HPDE6-E6E7 (cell line): ENCODE measurements around the gene GFRA1.

Experiments used
- DNase-seq: peaks from one replicate; pipeline ENCODE4 v3.0.0; 2011; ENCODE audit warnings: missing footprints; ENCODE audit errors: extremely low spot score

GFRA1 gene

GRCh38 chr10:116101616-116102315 lies 171.2 kb downstream of the GFRA1 start:
- no peak for DNase-seq

- DNase-seq: no peak
These were observed 172.0 kb downstream of the GFRA1 start for GRCh38 chr10:116100984-116101383.

GRCh38 chr10:116099023-116099420 lies 174.0 kb downstream of the GFRA1 start:
- no peak for DNase-seq

- DNase-seq: no peak
These were observed 174.5 kb downstream of the GFRA1 start for GRCh38 chr10:116098411-116099022.

GRCh38 chr10:116097239-116097784 lies 175.7 kb downstream of the GFRA1 start:
- DNase-seq: no peak

GRCh38 chr10:116096526-116096925 lies 176.5 kb downstream of the GFRA1 start:
- no peak for DNase-seq

GRCh38 chr10:116094356-116094755 lies 178.7 kb downstream of the GFRA1 start:
- DNase-seq: no peak

GRCh38 chr10:116093031-116093430 lies 180.0 kb downstream of the GFRA1 start:
- DNase-seq: no peak

GRCh38 chr10:116088985-116089384 lies 184.0 kb downstream of the GFRA1 start:
- DNase-seq: no peak

- DNase-seq: no peak
These were observed 187.7 kb downstream of the GFRA1 start for GRCh38 chr10:116085323-116085722.

GRCh38 chr10:116084161-116084560 lies 188.8 kb downstream of the GFRA1 start:
- no peak for DNase-seq

- DNase-seq: no peak
These were observed 189.7 kb downstream of the GFRA1 start for GRCh38 chr10:116083226-116083762.

- DNase-seq: no peak
These were observed 190.2 kb downstream of the GFRA1 start for GRCh38 chr10:116082762-116083161.

- no peak for DNase-seq
These were observed 190.8 kb downstream of the GFRA1 start for GRCh38 chr10:116082206-116082605.

GRCh38 chr10:116080553-116080952 lies 192.5 kb downstream of the GFRA1 start:
- no peak for DNase-seq

GRCh38 chr10:116079355-116079754 lies 193.7 kb downstream of the GFRA1 start:
- no peak for DNase-seq

- no peak for DNase-seq
These were observed 196.4 kb downstream of the GFRA1 start for GRCh38 chr10:116076621-116077020.

- DNase-seq: no peak
These were observed 199.5 kb downstream of the GFRA1 start for GRCh38 chr10:116073510-116073909.

GRCh38 chr10:116073001-116073400 lies 200.0 kb downstream of the GFRA1 start:
- DNase-seq: no peak

GRCh38 chr10:116071453-116072148 lies 201.4 kb downstream of the GFRA1 start:
- no peak for DNase-seq

- no peak for DNase-seq
These were observed 202.2 kb downstream of the GFRA1 start for GRCh38 chr10:116070743-116071320.

GRCh38 chr10:116069856-116070255 lies 203.2 kb downstream of the GFRA1 start:
- no peak for DNase-seq
